HL-60 (cell line): ENCODE measurements around the gene RAB1B.

Experiments
- CTCF ChIP-seq: IDR thresholded peaks from one replicate; pipeline ENCODE4 v1.5.1; 2011; ENCODE audit warnings: low read length, control low read depth, inconsistent platforms; ENCODE audit not compliant: insufficient read depth
- GABPA ChIP-seq: IDR thresholded peaks from 2 replicates; pipeline ENCODE4 v1.6.1; 2012; ENCODE audit warnings: low read depth
- POLR2AphosphoS5 ChIP-seq: IDR thresholded peaks from 2 replicates; pipeline ENCODE4 v1.6.1; 2012; ENCODE audit warnings: low read depth
- SPI1 ChIP-seq: IDR thresholded peaks from 2 replicates; pipeline ENCODE4 v1.6.1; 2012; ENCODE audit warnings: low read depth, mild to moderate bottlenecking, borderline replicate concordance

GRCh38 chr11:66284526-66285078 lies 16.2 kb downstream of the RAB1B start:
- TF ChIP-seq POLR2AphosphoS5 (no peak), CTCF (no peak), SPI1 (no peak), GABPA (no peak)
